DMS53 (cell line): ENCODE measurements around the gene SOBP.

Experiments
- DNase-seq: peaks from one replicate; lab custom pipeline; 2025; lab: John Stamatoyannopoulos, UW

SOBP gene

DNA sequence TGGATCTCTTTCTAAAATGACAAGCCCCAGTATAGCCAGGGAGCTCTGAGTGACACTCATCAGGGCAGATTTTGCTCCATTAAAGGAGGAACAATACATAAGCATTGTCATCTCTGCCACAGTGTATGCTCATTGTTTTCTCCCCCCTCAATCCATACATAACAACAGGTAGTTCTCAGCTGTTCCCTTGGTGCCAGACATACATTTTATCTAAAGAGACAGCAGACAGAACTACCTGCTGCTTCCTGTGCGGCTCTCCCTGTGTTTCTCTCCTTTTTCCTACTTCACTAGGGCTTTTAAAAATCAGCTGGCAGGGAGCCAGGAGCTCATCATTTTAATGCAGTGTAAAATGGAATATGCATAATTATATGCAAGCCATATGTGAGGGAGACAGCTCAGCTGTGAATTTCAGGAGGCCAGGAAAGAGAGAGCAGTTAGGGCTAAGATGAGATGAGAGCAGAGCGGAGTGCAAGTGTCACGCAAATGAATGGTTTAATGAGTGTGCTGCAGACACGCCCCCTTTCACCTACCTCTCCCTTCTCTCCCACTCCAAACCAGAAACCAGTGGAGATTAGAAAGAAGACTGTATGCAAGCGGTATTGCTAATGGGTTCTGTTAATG, 96.0 kb downstream of the SOBP start:
- DNase-seq = no peak

GRCh38 chr6:107587451-107587850, 97.5 kb downstream of the SOBP start:
- no peak for DNase-seq

GRCh38 chr6:107589199-107589598, 99.3 kb downstream of the SOBP start:
- no peak for DNase-seq

GRCh38 chr6:107589934-107590333, 100.0 kb downstream of the SOBP start:
- no peak for DNase-seq

GRCh38 chr6:107590378-107590777, 100.5 kb downstream of the SOBP start:
- no peak for DNase-seq

DNA sequence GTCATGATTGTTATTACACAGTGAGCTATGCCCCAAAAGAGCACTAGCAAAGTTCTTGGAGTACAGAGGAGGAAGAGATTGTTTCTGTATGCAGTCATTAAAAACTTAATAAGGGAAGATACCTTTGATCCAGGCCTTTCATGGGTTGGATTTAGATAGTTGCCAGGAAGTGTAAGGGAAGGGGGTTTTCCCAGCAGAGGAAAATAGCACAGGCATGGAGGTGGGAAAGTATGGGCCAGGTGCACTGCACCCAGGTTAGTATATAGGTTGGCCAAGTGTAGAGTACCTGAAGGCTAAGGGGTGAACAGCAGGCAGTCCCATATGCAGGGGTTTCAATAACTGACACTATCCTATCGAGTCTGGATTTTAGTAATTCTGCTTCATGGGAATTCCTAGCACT, 101.4 kb downstream of the SOBP start:
- DNase-seq = no peak

DNA sequence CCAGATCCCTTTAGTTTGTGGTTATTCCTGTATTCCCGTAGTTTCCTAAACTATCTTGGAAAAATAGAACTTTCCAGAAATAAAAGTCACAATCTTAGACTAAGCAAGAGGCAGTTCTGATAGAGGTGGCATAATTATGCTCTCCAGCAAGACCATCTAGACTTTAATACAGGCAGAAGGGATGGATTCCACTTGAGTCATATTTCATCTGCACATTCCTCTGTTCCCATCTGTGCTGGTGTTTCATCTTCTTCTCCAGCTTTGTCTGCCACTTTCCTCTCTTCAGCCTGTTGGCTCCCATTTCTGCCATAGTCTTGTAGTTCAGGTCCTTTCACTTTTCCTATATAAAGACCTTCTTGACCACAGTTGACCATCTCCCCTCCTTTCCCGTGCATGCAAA, 102.9 kb downstream of the SOBP start:
- DNase-seq = no peak

- DNase-seq = no peak
Observed at GRCh38 chr6:107594736-107595135, 104.8 kb downstream of the SOBP start.

DNA sequence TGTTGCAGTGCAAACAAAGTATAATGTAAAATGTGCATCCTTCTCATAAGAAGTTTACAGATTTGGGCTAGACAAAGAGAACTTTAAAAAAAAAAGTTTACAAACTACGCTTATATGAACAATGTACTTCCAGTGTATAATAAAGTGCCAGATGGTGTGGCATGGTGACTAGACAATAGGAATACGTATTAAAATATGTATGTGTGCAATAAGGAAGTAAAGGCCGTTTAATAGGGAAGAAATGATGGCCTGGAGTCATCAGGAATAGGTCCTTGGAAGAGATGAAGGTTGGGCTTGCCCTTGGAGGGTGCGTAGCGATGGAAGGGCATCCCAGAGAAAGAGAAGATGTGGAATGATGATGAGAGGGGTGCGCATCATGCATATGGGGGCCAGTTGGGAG, 108.2 kb downstream of the SOBP start:
- no peak for DNase-seq

GRCh38 chr6:107599043-107599442, 109.1 kb downstream of the SOBP start:
- DNase-seq = no peak

DNA sequence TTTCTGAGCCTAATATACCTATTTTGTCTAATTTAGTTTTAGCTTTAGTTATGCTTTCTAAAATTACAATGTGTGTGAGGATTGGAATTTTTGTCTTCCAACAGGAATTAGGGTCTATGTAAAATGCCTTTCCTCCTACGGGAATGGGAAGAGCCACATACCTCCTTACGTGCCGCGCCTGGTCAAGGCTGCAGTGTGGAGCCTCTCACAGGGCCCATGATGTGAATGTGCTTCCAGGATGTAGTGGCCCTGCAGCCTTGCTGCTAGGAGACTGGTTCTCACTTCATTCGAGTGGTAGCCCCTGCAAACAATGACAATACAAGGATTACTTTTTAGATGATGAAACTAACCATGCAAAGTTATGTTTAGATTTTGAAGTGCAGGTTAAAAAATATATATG, 110.2 kb downstream of the SOBP start:
- DNase-seq = no peak

- no peak for DNase-seq
Observed at GRCh38 chr6:107600936-107601335, 111.0 kb downstream of the SOBP start.

DNA sequence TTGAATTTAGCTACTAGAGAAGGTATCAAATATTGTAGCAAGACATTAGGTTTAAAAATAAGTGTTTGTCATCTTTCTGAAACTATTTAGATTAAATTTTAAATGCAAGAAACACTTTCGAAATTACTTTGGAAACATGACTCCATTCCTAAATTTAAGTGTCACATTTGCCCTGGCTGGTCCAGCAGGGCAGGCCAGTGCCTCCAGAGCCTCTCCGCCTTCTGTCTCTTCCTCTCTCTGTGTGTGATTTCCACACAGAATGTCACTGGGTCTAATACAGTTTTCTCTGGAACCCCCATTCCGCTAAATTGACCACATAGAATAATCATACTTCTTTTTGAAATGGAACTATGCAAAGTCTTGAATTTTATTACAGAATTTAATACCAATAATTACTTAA, 111.5 kb downstream of the SOBP start:
- DNase-seq = no peak

DNA sequence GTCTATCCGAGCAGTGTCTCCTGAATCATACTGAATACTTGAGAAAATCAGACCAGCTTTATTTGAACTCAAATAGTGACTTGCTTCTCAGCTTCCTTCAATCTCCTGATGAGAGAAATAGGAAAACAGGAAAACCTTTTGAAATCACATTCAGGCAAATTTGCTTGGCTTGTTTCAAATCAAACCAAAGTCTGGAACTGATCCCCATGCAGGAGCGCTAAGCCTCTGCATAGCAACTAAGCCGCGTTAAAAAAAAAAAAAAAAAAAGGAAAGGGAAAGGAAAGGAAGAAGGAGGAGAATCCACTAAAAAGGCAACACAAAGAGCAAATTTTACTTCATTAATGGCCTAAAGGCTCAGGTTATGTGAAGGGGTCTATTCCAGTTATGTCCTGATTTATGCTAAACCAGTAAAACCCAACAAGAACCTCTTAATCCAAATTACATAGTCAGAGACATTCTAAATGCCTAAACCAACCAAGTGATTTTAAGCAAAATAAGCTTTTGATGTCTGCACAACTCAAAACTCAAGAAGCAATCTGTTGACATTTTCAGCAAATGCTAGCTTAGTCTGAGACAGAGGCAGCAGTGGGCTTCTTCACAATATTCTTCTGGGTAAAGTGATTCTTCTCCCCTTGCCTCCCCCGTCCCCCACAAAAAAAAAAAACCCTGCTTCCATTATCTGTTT, 112.5 kb downstream of the SOBP start:
- no peak for DNase-seq

DNA sequence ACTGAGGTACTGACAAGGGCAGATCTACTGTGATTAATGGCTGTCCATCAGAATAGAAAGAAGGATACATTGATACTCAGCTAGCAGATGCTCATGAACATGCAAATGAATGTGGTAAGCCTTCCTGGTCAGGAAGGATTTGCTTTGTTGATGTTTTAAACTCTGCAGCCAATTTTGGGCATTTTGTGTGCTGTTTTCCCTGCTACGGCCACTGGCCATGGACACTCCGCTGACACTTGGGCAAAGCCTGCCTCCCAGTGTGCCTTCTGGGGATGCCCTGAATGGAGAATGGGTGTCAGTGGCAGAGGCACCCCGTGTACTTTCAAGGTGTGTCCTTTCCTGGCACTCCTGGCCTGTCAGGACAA, 113.1 kb downstream of the SOBP start:
- DNase-seq = no peak

- DNase-seq = no peak
Observed at GRCh38 chr6:107604549-107604948, 114.6 kb downstream of the SOBP start.

DNA sequence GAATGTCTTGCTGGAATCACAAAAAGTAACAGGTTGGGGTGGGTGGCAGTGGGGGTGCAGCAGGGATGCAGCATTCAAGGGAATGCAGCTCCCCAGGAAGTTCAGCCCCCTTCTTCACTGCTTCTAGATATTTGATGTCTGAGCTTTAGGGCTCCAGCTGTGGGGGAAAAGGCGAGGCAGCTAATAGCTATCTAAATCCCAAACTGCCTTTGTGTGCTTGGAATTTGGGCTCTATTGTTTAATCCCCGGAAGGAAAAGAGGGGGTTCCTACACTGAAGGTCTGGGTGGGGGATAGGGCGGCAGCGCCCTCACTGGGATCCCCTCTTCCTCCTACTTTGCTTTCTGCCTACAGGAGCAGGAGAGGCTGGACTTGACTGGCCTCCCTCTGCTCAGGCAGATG, 116.5 kb downstream of the SOBP start:
- DNase-seq = no peak

- peak; percentile 9 for DNase-seq
Observed at GRCh38 chr6:107607116-107607515, 117.2 kb downstream of the SOBP start.

- DNase-seq = no peak
Observed at GRCh38 chr6:107611094-107611810, 121.3 kb downstream of the SOBP start.

DNA sequence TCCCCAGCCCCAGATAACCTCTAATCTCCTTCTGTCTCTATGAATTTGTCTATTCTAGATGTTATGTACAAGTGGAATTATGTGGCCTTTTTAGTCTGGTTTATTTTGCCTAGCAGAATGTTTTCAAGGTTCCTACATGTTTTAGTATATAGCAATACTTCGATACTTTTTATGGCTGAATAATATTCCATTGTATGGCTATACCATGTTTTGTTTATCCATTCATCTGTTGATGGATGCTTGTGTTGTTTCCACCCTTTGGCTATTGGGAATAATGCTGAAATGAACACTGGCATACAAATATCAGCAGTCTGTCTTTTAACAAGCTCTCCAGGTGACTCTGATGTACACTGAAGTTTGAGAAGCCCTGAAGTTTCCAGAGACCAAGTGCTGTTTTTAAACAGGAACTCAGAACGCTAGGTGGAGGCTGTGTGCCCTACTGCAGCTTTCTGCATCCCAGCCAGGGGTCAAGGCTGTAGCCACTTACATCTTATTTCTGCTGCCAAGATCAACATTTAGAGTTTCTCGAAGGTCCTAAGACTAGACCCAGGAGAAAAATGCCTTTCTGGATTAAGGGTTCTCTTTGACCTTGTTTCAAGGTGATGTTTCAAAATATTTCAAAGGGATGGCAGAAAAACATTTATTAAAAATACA, 123.0 kb downstream of the SOBP start:
- DNase-seq = no peak

DNA sequence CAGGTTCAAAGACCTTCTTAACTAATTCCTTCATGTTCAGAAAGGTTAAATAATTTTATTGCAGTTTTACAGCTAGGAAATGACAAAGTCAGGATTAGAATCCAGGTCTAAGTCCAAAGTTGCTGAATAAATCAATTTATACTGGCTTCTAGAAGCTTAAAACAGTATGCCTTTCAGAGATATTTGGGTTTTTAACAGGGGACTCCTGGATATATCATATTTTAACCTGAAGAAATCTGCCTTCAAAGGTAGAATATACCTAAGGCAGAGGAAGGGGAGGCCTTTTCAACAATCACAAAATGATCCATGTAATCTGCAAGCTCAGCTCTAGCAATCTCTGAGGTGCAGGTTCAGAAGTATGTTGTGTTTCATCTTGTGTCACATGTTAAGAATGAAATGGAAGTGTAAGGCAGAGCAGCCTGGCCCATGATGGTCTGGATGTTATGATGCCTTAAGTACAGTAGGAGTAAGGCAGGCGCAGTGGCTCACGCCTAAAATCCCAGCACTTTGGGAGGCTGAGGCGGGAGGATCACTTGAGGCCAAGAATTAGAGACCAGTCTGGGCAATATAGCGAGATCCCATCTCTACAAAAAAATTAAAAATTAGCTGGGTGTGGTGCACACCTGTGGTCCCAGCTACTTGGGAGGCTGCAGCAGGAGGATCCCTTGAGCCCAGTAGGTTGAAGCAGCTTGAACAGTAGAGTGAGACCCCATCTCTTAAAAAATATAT, 123.9 kb downstream of the SOBP start:
- no peak for DNase-seq

- DNase-seq = no peak
Observed at GRCh38 chr6:107614828-107615227, 124.9 kb downstream of the SOBP start.
